HG03103 (cell line): ENCODE results near the gene SH2D3A.

Experiments used
- ATAC-seq: cut with Tn5 transposase; IDR thresholded peaks from one replicate; pipeline ENCODE4 v1.9.1; 2021; ENCODE audit warnings: low read depth; ENCODE audit not compliant: unreplicated experiment

The SH2D3A gene

DNA sequence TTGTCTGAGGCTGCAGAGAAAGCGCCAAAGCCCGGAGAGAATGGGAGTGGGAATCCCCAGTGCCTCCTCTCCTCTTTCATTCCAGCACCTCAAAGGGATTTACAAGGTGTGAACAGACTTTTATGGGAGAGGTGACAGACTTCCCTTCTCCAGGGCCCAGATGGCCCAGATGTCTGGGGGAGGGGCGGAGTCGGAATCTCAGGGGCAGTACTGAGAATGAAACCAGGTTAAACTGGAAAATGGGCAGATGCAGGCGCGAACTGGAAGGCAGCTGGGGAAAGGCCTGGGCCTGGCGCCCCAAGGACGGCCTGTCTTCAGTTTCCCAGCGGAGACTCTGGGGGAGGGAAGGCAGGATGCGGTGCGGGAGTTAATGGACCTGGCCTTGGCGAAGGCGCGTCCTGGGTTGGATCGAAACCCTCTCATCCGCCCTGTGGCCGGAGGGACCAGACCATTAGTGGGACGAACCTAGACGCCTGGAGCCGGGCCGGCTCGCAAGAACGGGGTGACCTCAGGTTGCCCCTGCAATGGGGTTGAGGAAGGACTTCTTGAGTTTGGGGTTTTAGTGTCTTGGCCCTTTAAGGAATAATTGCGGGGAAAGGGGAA lies 28.3 kb downstream of the SH2D3A start:
- ATAC-seq = no peak

DNA sequence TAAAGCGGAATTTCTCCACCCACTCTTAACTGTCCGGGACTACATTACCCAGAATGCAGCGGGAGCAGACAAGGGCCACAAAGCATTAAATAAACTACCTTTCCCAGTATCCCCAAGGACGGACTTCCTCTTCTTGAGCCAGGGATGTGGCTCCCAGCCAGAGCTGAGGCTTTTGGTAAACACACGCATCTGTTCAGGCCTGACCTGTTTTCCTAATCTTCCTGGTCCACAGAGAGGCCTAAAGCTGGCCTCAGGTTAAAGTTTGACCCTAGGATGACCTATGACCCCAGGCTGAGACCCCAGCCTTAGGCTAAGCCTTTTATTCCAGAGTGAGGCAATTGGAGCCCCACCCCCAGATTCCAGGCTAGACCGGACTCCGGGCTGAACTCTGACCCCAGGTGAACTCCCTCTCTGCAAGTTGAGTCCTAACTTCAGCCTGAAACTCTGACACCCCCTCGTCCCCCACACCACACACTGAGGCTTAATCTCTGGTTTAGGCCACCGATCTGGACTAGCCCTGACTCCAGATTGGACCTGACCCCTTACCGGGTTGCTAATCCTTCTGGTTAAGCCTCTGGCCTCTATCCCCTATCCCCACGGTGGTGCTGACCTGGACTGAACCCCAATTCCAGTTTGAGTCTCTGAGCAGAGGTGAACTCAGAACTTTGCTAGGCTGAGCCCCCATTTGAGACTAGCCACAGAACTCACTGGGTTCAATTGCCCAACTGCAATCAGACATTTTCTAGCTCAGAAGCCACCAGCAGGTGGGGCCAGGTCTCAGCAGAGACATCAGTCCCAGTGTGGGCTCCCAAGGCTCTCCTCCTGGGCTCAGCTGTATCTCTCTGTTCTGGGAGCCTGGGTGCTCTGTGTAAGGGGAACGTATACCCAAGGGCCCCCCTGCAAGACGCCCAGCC lies 29.1 kb downstream of the SH2D3A start:
- no peak for ATAC-seq

DNA sequence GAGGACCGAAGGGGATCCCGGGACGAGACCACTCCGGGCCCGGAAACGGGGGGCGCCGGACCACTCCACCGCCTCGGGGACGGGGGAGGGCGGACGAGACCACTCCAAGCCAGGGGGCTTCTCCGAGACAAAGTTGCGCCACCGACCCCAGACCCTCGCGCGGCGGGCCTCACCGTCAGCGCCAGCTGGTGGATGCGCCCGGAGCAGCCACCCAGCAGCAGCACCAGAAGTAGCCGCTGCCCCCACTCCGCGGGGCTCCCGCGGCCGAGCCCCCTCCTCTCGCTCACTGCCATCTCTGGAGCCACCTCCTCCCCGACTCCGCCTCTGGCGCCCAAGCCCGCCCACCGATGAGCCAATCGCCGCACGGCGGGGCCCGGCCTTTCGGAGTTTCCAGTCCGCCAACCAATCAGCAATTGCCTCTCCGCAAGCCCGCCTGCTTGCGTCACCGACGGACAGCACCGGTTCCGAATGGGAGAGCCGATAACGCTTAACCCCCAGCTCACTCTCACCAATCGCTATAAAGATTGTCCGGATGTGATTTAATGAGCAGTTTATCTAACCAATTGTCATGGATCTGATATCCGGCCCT lies 29.9 kb downstream of the SH2D3A start, which contains the start of gene GPR108:
GPR108 (minus strand) TSS at position 297 of the 589 bp plus-strand sequence; CDS start at position 293, 4 bp downstream.
- peak; percentile 55 for ATAC-seq

DNA sequence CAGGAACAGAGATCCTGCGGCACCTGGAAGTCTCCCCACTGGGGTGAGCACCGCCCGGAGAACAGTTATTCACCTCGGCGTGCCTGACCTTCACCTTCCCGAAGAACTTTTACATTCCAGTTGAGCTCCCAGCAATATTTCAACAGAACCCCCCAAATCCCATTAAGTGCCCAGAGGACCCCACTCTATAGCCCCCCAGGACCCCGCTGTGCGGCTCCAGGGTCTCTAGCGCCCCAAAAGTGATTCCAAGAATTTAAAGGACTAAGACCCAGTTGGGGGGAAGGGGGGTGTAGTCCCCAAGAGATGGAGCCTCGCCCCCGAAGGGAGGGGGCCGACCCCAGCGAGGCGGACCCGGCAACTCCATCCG lies 30.3 kb downstream of the SH2D3A start:
- ATAC-seq = no peak

DNA sequence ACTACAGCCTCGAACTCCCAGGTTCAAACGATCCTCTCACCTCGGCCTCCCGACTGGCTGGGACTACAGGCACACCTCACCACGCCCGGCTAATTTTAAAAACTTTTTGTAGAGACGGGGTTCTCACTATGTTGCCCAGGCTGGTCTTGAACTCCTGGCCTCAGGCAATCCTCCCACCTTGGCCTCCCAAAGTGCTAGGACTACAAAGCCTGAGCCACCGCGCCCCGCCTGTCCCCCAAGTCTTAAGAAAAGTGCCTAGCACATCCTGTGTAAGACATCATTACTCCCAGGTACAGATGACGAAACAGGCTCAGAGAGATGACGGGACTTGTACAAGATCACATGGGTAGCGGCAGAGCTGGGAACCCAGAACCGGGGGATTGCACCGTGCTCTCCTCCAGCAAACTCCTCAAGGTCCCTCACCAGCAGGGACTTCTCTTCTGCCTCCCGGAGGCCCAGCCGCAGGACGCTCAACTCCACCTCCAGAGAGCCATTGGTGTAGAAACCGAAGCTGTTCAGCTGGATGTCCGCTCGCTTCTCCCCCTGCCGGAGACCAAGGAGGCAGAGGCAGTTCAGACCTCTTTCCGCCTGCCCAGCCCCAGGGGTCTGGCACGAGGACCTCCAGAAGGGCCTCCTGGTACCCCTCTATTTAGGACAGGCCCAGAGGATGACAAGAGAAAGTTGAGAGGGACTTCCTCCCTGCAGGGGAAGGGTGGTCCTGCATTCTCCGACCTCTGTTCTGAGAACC lies 30.9 kb downstream of the SH2D3A start:
- ATAC-seq = no peak

DNA sequence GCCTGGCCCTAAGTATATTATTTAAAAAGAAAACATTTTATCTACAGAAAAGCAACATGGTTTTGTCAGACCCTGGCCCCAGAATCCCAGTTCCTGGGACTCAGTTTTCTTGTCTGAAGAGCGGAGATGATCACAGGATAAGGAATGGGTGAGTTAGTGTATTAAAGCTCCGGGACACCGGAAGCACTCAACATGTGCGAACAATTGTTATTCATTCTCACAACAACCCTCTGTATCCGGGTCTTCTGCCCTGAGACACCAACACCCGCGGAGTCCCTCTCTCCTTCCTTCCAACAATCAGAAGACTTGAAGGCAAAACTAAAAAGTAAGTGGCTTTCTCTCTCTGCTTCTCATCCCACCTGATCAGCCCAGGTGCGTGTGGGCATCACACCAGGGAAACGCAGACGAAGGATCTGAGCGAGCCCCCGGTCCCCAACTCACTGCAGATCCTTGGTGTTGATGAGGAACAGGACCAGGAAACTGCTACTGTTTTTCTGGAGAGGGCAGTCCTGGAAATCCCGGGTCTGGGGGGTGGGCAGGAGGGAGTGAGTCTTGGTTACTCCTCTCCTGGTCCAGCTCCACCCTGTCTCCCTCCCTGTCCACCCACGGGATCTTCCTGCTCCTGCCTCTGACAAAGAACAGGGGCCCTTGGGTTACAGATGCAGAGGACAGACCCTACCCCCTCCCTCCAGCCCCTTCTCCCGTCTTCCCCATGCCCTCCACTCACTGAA lies 31.9 kb downstream of the SH2D3A start:
- no peak for ATAC-seq

DNA sequence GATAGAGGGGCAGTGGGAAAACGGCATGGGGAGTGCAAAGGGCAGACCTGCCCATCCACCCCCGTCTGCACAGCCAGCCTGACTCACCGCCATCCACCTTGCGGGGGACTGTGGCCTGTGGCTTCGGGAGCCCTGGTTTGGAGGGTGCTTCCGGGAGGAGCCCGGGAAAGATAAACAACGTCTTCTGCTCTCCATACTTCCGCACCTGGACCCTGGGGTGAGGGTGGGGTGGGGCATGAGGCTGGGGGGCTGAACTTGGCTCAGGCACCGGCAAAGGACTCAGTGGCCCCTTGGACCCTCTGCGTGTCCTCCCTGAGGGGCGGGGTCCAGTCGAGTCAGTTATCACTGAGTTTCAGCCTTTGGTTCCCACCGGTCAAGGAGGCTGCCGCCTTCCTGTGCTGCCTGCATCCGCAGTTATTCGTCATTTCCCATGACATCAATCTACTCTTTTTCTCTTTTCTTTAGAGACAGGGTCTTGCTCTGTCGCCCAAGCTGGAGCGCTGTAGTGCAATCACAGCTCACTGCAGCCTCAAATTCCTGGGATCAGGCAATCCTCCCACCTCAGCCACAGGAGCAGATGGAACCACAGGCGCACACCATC lies 33.0 kb downstream of the SH2D3A start:
- no peak for ATAC-seq

DNA sequence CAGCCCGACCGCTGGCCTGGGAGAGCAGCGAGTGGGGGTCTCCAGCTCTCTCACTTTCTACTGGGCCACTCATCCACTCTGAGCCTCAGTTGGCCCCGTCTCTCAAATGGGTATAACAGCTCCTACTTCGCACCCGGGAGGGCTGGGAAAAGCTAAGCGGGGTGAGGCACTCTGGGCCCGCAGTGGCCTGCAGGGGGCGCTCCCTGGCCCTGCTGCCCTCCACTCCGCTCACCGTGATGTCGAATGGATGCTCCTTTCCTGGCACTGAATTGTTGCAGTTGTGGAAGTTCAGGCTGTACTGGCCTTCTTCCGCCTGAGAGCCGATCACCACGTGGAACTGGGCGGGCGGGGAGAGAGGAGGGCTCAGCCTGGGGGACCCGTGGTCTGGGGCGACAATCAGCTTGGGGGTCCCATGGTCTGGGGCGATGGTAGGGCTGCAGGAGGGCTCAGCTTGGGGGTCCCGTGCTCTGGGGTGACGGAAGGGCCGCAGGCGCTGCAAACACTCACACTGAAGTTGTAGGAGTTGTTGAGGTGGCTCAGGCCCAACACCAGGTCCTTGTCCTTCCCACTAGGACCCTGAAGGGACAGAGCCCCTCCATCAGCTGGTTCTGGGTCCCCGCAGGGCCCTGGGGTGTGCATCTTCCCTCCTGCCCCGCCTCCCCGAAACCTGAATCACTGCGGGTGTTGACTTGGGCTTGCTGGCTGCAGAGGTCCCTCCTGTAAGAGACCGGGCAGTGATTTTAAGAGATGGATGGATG lies 33.7 kb downstream of the SH2D3A start:
- ATAC-seq = no peak

DNA sequence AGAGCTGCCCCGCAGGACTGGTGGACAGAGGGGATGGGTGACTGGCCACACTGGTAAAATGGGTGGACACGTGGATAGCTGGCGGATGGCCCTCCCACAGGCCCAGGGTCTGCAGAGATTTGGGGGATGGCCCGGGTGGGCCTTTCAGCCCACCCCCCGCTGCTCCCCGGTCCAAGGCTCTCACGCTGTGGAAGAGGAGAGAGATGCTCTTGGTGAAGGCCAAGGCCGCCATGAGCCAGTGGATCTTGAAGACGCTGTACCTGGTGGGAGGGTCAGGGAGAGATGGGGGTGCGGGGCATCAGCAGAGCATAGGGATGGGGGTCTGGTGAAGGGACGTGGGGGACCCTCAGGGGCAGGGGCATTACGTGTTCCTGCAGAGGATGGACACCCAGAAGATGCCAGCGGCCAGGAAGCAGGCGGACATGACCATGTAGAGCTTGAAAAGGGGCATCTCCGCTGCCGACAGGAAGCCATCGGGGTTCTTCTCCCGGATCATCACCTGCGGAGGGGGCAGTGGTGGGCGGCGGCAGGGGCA lies 34.4 kb downstream of the SH2D3A start:
- no peak for ATAC-seq

DNA sequence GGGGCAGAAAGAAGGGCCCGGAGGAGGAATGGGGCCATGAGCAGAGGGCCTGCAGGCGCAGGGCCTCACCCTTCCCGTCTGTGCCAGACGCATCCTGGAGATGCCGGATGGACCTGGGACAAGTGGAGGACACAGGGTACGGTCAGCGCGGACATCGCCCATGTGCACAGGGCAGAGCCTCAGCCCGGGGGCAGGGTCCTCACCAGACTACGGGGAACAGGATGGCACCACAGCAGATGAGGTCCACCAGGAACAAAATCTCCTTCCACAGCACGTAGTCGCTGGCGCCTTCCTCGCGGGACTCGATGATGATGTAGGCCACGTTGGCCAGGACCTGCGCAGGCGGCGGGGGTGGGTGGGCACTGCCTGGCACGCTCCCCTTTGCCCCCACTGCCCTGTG lies 35.4 kb downstream of the SH2D3A start:
- ATAC-seq = no peak

DNA sequence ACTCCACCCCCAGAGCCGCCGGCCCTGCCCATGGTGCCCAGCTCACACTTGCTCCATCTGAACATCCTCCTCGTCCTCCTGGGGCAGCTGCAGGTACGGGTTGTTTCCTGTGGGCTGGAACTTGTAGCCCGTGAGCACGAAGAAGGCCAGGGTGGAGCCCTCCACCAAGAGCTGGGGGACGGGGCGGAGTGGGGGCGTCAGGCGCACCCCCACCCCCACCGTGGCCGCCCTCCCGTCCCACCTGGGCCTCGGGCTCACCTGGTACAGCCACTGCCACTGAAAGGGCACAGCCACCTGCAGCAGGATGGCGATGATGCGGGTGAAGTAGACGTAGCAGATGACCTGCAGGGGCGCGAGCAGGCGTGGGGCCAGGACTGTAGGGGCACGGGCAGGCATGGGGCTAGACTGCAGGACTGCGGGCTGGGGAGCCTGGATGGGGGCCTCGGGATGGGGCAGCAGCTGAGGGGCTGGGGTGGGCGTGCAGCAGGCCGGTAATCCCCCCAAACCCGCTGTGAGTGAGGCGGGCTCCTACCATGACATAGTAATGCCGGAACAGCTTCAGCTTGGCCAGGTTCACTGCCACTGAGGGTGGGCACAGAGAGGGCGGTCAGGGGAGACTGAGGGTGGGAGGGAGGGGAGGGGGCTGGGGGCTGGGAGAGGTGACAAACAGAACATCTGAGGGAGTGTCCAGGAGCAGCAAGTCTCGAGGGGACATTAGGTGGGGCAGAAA lies 36.1 kb downstream of the SH2D3A start:
- ATAC-seq = no peak

DNA sequence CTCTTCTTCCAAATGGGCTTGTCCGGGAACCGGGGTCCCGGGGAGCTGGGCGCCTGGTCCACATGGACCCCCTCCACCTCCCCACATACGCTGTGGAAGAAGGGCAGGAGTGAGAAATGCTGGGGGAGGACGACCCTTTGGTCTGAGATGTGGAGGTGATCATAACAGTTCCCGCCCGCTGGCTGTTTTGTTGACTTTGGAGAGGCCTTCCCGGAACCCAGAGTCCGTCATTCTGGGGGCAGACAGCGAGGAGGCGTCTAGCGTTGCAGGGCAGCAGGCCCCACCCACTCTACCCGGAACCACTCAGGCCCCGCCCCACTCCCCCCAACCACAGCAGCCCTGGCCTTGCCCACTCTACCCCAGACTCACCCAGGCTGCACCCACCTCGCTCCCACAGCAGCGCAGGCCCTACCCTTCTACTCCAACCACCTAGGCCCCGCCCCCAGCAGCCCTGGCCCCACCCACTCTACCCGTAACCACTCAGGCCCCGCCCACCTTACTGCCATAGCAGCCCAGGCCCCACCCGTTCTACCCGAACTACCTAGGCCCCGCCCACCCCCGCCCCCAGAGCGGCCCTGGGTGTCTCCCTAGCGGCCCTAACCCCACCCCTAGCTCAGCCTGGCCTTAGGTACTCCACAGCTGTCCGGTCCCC lies 37.0 kb downstream of the SH2D3A start:
- ATAC-seq = no peak

DNA sequence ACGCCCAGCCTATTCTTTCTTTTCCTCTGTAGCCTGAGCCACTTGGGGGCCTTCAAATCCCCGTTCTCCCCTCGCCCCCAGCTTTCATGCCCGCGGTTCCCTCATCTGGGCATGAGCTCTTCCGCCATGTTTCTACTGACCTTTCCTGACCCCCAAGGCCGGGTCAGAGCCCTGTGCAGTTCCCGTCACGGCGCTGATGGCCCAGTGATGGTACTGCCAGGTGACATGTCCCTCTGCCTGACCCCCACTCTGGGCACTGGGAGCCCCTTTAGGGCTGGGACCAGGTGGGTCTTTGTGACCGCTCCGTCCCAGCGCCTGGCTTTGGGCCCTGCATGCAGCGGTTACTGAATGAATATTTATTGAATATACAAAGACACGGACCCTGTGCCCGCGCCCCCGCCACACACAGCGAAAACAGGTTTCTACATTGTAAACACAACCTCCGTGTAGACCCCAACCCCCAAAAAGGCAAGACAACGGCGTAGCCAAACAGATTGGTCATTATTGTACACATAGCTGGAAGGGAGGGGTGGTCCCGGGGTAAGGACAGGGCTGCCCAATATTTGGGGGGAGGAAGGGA lies 37.6 kb downstream of the SH2D3A start:
- no peak for ATAC-seq

DNA sequence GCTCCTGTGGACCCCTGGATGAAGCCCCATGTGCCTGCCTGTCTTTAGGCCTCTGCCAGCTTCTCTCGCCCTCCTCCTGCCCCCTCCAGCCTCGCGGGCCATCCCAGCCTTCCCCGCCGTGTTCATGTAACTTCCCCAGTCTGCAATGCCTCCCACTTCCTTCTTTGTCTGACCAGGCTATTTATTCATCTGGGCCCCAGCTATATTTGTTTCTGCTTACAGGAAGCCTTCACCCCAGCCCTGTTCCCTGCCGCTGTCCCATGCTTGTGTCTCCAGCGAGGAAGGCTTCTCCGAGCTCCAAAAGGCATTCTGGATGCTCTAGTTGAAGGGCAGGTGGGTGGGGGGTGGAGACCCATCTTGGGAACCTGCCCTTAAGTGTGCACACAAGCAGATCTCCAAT lies 38.9 kb downstream of the SH2D3A start:
- no peak for ATAC-seq

DNA sequence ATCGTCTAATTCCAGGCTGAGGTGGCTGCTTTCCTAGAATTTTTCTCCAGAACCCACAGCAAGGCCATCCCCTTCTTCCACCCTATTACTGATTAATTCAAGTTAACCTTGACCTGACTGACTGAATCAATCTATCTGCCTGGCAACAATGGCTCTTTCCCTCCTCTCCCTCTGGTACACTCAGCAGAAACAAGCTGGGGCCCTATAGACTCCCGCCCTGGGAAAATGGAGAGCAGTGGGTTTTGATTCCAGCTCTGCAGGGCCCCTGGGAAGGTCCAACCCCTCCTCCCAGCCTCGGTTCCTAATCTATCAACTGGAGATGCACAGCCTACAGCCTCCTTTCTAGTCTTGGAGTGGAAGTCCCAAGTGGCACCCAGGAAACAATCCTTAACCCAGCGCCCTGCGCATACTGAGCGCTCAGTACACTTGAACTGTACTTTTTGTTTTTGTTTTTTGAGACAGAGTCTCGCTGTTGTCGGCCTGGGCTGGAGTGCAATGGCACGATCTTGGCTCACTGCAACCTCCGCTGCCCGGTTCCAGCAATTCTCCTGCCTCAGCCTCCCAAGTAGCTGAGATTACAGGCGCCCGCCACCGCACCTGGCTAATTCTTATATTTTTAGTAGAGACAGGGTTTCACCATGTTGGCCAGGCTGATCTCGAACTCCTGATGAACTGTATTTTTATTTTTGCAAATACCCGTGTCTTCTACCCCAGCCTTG lies 41.6 kb downstream of the SH2D3A start:
- no peak for ATAC-seq

DNA sequence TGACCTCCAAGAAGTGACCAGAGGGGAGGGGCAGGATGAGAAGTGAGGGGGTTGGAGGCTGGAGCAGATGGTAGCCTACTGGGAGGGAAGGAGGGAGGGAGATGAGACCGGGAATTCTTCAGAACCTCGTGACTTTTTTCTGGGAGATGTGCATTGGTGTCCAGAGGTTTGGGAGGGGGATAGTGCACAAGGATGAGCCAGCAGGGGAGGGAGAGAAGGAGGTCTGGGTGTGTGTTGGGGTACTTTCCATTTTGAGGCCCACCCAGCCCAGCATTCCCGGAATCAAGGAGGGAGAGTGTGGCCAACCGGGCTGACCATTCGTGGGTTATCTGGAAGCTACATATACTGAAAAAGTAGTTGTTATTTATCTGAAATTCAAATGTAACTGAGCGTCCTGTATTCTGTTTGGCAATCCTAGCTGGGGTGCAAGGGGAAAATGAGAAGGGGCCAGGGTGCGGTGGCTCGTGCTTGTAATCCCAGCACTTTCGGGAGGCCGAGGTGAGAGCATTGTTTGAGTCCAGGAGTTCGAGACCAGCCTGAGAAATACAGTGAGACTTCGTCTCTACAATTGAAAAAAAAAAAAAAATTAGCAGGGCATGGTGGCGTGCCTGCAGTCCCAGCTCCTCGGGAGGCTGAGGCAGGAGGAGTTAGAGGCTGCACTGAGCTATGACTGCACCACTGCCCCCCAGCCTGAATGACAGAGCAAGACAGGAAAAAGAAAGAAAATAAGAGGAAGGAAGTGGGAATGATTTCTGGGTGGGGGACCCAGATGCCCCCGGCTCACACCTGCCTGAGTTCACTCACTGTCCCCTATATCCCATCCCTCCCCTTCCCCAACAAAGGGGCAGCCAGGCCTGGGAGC lies 42.4 kb downstream of the SH2D3A start:
- no peak for ATAC-seq
